Activated CD8-positive, alpha-beta T cell treated with anti-CD3 and anti-CD28 coated beads for 36 hours (primary cell): ENCODE measurements around the gene FAM81A. TPM values are rescaled to one million over a fixed set of nuclear protein-coding genes. Genes with fewer than 3 reads are reported as not detected.

ENCODE experiments used
- ATAC-seq: fragments of 200-7000 bp; cut with Tn5 transposase; one replicate; pipeline ENCODE4 v1.10.0; 2021; ENCODE audit warnings: mild to moderate bottlenecking, moderate library complexity
- CTCF ChIA-PET: fragments of 350-600 bp; sonication (Branson Sonifier 250); formaldehyde crosslinking; loops from one replicate; lab custom pipeline; 2021; ENCODE audit warnings: antibody characterized with exemption; lab: Charles Lee
- POLR2A ChIA-PET: fragments of 350-600 bp; sonication (Branson Sonifier 250); formaldehyde crosslinking; loops from one replicate; lab custom pipeline; 2021; ENCODE audit warnings: antibody characterized with exemption; lab: Charles Lee
- DNase-seq: peaks from one replicate; pipeline ENCODE4 v3.0.0-alpha.2; 2020
- H3K27ac Mint-ChIP-seq: one replicate; pipeline ENCODE4 v1.8.0; 2021; ENCODE audit warnings: mild to moderate bottlenecking, mixed read lengths
- H3K27me3 Mint-ChIP-seq: one replicate; pipeline ENCODE4 v1.8.0; 2021; ENCODE audit warnings: mixed read lengths
- H3K36me3 Mint-ChIP-seq: one replicate; pipeline ENCODE4 v1.8.0; 2021; ENCODE audit warnings: low read depth, mixed read lengths
- H3K4me1 Mint-ChIP-seq: one replicate; pipeline ENCODE4 v1.8.0; 2021; ENCODE audit warnings: low read depth, mixed read lengths
- H3K4me3 Mint-ChIP-seq: one replicate; pipeline ENCODE4 v1.8.0; 2021; ENCODE audit warnings: mild to moderate bottlenecking, moderate library complexity, mixed read lengths
- H3K9me3 Mint-ChIP-seq: one replicate; pipeline ENCODE4 v1.8.0; 2021; ENCODE audit warnings: mixed read lengths
- intact Hi-C: fragments of 100-400 bp; cut with micrococcal nuclease; formaldehyde crosslinking; loops from one replicate; pipeline ENCODE4 v1.10.0; 2022
- total RNA-seq, 2 experiments: library from RNA; stranded (reverse); gene quantifications; one replicate each; pipeline ENCODE4 v1.2.3, GENCODE V29; 2021
- TF ChIP-seq, protein P1 (sequence below): fragments of 200-600 bp; IDR thresholded peaks from one replicate; pipeline ENCODE4 v1.8.0; 2022; ENCODE audit warnings: antibody characterized with exemption, mild to moderate bottlenecking

Gene FAM81A
- total RNA-seq, 2 experiments from 2014 or later: 1.2 to 1.5 TPM

DNA sequence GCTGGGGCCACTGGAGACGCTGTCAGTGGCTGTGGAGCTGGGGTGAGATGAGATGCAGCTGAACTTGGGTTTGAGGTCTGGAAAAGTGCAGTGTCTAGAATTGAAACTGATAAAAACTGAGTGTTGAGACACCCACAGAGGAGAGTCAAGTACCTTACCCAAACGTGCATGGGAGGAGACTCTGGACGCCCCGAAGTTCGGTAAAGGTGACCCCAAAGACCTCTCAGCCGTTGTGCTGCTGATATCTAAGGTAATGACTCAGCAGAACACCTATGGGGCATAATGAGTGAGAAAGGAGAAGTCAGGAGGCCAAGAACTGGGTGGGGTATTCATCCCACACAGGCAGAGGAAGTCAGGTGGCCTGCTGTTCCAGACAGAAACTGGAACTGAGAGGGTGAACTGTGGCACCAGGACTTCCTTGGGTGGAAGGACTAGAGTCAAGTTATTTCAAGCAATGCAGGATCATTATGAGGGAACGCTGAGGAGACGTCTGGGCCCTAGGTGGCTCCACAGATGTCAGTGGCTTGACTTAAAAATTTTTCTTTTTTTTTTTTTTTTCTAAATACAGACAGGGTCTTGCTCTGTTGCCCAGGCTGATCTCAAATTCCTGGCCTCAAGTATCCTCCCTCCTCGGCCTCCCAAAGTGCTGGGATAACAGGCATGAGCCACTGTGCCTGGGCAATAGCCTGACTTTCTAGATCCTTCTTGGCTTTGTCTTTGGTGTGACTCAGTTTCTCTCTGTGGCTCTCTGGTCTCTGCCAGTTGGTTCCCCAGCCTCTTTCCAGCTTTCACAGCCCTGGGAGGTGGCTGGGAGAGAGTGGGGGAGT lies 105.9 kb downstream of the FAM81A start:
- H3K4me1 Mint-ChIP-seq: peaks cover 9% of the 10 kb centered on the region
- DNase-seq (peak; percentile 28), ATAC-seq (peak; percentile 79)
- peaks cover 10% of the 10 kb centered on the region for H3K27me3 Mint-ChIP-seq
- TF ChIP-seq, protein P1, sequence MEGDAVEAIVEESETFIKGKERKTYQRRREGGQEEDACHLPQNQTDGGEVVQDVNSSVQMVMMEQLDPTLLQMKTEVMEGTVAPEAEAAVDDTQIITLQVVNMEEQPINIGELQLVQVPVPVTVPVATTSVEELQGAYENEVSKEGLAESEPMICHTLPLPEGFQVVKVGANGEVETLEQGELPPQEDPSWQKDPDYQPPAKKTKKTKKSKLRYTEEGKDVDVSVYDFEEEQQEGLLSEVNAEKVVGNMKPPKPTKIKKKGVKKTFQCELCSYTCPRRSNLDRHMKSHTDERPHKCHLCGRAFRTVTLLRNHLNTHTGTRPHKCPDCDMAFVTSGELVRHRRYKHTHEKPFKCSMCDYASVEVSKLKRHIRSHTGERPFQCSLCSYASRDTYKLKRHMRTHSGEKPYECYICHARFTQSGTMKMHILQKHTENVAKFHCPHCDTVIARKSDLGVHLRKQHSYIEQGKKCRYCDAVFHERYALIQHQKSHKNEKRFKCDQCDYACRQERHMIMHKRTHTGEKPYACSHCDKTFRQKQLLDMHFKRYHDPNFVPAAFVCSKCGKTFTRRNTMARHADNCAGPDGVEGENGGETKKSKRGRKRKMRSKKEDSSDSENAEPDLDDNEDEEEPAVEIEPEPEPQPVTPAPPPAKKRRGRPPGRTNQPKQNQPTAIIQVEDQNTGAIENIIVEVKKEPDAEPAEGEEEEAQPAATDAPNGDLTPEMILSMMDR: no peak
- H3K9me3 Mint-ChIP-seq: no peaks in the 10 kb centered on the region
- H3K36me3 Mint-ChIP-seq: no peaks in the 10 kb centered on the region
- intact Hi-C loops: no loop called here
- CTCF ChIA-PET: interaction anchor here (0.7 to 1.6 kb wide), 2 partner anchors 10 to 15 kb away, joined by 3 to 8 read pairs; no protein-coding TSS in a partner anchor
- peak overlapping the region; percentile 23 for H3K27ac Mint-ChIP-seq
- H3K4me3 Mint-ChIP-seq: no peak overlapping the region
- POLR2A ChIA-PET: no interaction called here

- ChIA-PET CTCF (interaction anchor here (1.4 kb wide), 1 partner anchor 13 kb away, joined by 3 read pairs; no protein-coding TSS in a partner anchor), POLR2A (no interaction called here)
- no peaks in the 10 kb centered on the region for H3K9me3 Mint-ChIP-seq
These were observed 107.6 kb downstream of the FAM81A start for GRCh38 chr15:59545573-59545972.

DNA sequence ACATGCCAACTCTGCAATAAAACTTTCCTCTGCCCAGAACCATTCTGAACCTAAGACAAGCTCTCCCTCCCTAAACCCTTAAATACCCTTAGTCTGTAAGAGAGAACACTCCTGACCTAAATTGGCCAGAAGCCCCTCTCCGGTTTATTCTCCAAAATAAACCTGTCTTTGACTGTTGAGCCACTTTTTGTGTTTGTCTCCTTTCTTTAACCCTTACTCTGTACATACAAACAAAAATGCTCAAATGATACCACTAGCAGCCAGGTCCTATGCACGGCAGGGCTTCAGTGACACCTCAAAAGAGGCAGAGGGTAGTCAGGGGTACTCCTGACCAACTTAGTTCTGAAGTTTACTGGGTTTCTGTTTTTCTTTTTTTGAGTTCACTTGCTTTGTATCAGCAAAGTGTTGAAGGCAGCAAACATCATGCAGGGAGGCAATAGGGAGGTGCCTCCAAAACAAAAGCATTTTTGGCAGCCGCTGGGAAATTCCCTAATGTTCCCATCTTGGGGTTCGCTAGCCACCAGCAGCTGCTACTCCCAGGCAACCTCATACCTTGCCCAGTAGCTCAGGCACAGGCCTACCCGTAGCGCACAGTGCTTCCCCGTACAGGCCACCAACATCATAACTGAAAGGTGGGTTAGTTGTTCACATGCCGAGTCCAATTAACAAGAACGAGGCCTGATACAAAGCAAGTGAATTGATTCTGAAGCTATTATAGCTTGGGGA lies 110.7 kb downstream of the FAM81A start:
- ATAC-seq: no peak
- Mint-ChIP-seq H3K27me3 (peaks cover 5% of the 10 kb centered on the region), H3K36me3 (no peaks in the 10 kb centered on the region), H3K4me3 (no peak overlapping the region), H3K9me3 (no peaks in the 10 kb centered on the region), H3K4me1 (peaks cover 3% of the 10 kb centered on the region), H3K27ac (no peak overlapping the region)
- intact Hi-C loops: no loop called here
- TF ChIP-seq, protein P1: no peak
- DNase-seq: no peak
- CTCF ChIA-PET: interaction anchor here (1.3 to 1.6 kb wide), 2 partner anchors 16 to 20 kb away, joined by 4 to 6 read pairs; no protein-coding TSS in a partner anchor
- POLR2A ChIA-PET: no interaction called here

More at GRCh38 chr15:59545573-59545972, 107.6 kb downstream of the FAM81A start:
- intact Hi-C loops: no loop called here
- Mint-ChIP-seq H3K4me3 (no peak overlapping the region), H3K27ac (no peak overlapping the region), H3K27me3 (peaks cover 10% of the 10 kb centered on the region), H3K4me1 (peaks cover 9% of the 10 kb centered on the region), H3K36me3 (no peaks in the 10 kb centered on the region)
- ATAC-seq: no peak
- no peak for DNase-seq
- TF ChIP-seq, protein P1: no peak

DNA sequence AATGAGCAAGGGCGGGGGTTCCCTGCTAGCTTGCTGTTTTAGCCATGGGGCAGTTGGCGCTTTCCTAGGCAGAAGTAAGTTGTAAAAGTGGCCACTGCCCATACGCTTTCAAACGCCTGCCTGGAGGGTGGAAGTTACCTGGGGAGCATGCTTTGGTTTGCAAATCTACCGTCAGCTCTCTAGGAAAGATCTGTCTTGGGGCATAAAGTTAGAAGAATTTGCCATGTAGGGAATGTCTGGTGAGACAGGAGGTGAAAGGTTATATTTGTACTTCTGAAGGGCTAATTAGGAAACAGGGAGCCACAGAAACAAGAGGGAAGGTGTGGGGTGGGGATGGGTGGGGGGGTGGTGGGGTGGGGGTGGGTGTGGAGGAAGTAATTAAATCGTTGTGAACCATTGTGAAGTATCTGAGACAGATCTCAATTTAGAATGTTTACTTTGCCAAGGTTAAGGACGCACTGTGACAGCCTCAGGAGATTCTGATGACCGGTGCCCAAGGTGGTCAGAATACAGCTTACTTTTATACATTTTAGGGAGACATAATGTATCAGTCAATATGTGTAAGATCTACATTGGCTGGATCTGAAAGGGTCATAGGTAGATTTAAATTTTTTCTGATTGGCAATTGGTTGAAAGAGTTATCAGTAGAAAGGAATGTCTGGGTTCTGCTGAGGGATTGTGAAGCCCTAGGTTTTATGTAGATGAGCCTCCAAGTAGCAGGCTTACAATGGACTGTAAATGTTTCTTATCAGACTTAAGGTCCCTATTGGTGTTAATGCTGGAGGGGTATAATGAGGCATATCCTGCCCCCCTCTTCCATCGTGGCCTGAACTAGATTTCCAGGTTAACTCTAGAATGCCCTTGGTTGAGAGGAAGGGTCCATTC lies 111.6 kb downstream of the FAM81A start:
- H3K9me3 Mint-ChIP-seq: no peaks in the 10 kb centered on the region
- intact Hi-C loops: no loop called here
- no peaks in the 10 kb centered on the region for H3K4me1 Mint-ChIP-seq
- no peaks in the 10 kb centered on the region for H3K36me3 Mint-ChIP-seq
- ChIA-PET POLR2A (no interaction called here), CTCF (interaction anchor here (1.3 to 1.6 kb wide), 2 partner anchors 17 to 21 kb away, joined by 4 to 6 read pairs; no protein-coding TSS in a partner anchor)
- peaks cover 4% of the 10 kb centered on the region for H3K27me3 Mint-ChIP-seq
- TF ChIP-seq, protein P1: no peak
- H3K4me3 Mint-ChIP-seq: no peak overlapping the region
- H3K27ac Mint-ChIP-seq: no peak overlapping the region
- DNase-seq (no peak), ATAC-seq (no peak)
